GM12865 (cell line): ENCODE results near the gene KRTAP4-3.
"Not testable (repeated sequence)": the region's sequence is repeated elsewhere in the genome, so short reads cannot be mapped to it uniquely, and the experiment has no call there.

Source experiments
- DNase-seq: peaks from one replicate; pipeline ENCODE4 v3.0.0; 2010; ENCODE audit warnings: low read depth
- H3K4me3 ChIP-seq: 2 replicates; pipeline ENCODE4 v1.5.1; 2011; ENCODE audit warnings: mild to moderate bottlenecking, low read depth, low read length, control low read depth
- CTCF ChIP-seq: IDR thresholded peaks from 2 replicates; pipeline ENCODE4 v1.5.1; 2011; ENCODE audit warnings: low read length, control low read depth, low read depth, inconsistent platforms; ENCODE audit not compliant: insufficient read depth; ENCODE audit errors: missing control alignments

The KRTAP4-3 gene

GRCh38 chr17:41190328-41190727, 22.3 kb upstream of the KRTAP4-3 start:
- DNase-seq = no peak
- no peak for TF ChIP-seq CTCF
- H3K4me3 ChIP-seq = no peak overlapping the region

GRCh38 chr17:41189837-41190318, 21.9 kb upstream of the KRTAP4-3 start, which contains the start of gene KRTAP9-1:
Gene KRTAP9-1, plus strand, starts transcription at chr17:41189887. Its CDS starts 0 bp downstream, at chr17:41189887.
- H3K4me3 ChIP-seq, DNase-seq: not testable (repeated sequence)

- no peak for TF ChIP-seq CTCF
- DNase-seq = no peak
- H3K4me3 ChIP-seq = no peak overlapping the region
These were observed 18.9 kb upstream of the KRTAP4-3 start for GRCh38 chr17:41186872-41187271.

- DNase-seq = no peak
- no peak overlapping the region for H3K4me3 ChIP-seq
- TF ChIP-seq CTCF = no peak
These were observed 17.0 kb upstream of the KRTAP4-3 start for GRCh38 chr17:41185001-41185400.

GRCh38 chr17:41184480-41184961, 16.5 kb upstream of the KRTAP4-3 start, which contains the start of gene KRTAP4-1:
Gene KRTAP4-1, minus strand, starts transcription at chr17:41184911. Its CDS starts 57 bp downstream, at chr17:41184854.
- H3K4me3 ChIP-seq = no peak within 1 kb of the TSS
- DNase-seq = no peak
- TF ChIP-seq CTCF = no peak

- H3K4me3 ChIP-seq = no peak overlapping the region
- DNase-seq = no peak
- TF ChIP-seq CTCF = no peak
These were observed 11.0 kb upstream of the KRTAP4-3 start for GRCh38 chr17:41178843-41179616.

- TF ChIP-seq CTCF = no peak
- no peak for DNase-seq
These were observed 10.3 kb upstream of the KRTAP4-3 start for GRCh38 chr17:41178341-41178740.

More at GRCh38 chr17:41178341-41178740, 10.3 kb upstream of the KRTAP4-3 start:
- no peak overlapping the region for H3K4me3 ChIP-seq
